NB4 (cell line): ENCODE data around the gene DIS3L2.

Source experiments
- CTCF ChIP-seq: IDR thresholded peaks from one replicate; pipeline ENCODE4 v1.5.1; 2012; ENCODE audit warnings: low read depth, low read length
- MAX ChIP-seq: IDR thresholded peaks from 2 replicates; pipeline ENCODE4 v1.6.1; 2011; ENCODE audit warnings: low read depth, low read length
- POLR2A ChIP-seq: IDR thresholded peaks from 2 replicates; pipeline ENCODE4 v1.6.1; 2011; ENCODE audit warnings: mild to moderate bottlenecking; ENCODE audit not compliant: insufficient read length; ENCODE audit errors: extremely low read depth

GRCh38 chr2:231931481-231931915 lies 30.0 kb upstream of the DIS3L2 start:
- TF ChIP-seq CTCF (no peak), MAX (no peak), POLR2A (no peak)
